Naive thymus-derived CD4-positive, alpha-beta T cell (primary cell): ENCODE results near the gene PLCG1. TPM values are rescaled to one million over a fixed set of nuclear protein-coding genes. Genes with fewer than 3 reads are reported as not detected.

ENCODE experiments used
- ATAC-seq: fragments of 150-1000 bp; cut with Tn5 transposase; 2 replicates; pipeline ENCODE4 v1.10.0; 2021; ENCODE audit warnings: mild to moderate bottlenecking, moderate library complexity
- CTCF ChIA-PET: fragments of 350-600 bp; sonication (Branson Sonifier 250); formaldehyde crosslinking; loops from one replicate; lab custom pipeline; 2021; ENCODE audit warnings: antibody characterized with exemption; lab: Charles Lee
- POLR2A ChIA-PET: fragments of 350-600 bp; sonication (Branson Sonifier 250); formaldehyde crosslinking; loops from one replicate; lab custom pipeline; 2021; ENCODE audit warnings: antibody characterized with exemption, inconsistent platforms; lab: Charles Lee
- DNase-seq, 9 donors: peaks; one replicate each; pipeline versions ENCODE4 v3.0.0 to v3.0.0-alpha.2; 2020 to 2022; ENCODE audit warnings: mixed read lengths in 1 of 9
- H3K27ac ChIP-seq: one replicate; pipeline ENCODE4 v1.7.0; 2013; ENCODE audit warnings: mild to moderate bottlenecking, low read depth, low read length, moderate library complexity
- H3K27me3 ChIP-seq, 2 donors: one replicate each; pipeline ENCODE4 v1.7.0; 2013; ENCODE audit warnings: low read length in 2 of 2, mild to moderate bottlenecking in 2 of 2, moderate library complexity in 2 of 2; ENCODE audit not compliant: control insufficient read depth in 2 of 2, insufficient read depth in 2 of 2
- H3K36me3 ChIP-seq, 3 experiments: 1 replicate in 2 of 3; 2 replicates in 1 of 3; pipeline ENCODE4 v1.7.0; 2013; ENCODE audit warnings: low read length in 3 of 3, mild to moderate bottlenecking in 3 of 3, moderate library complexity in 1 of 3; ENCODE audit not compliant: insufficient read depth in 3 of 3, control insufficient read depth in 2 of 3
- H3K4me1 ChIP-seq, 2 donors: one replicate each; pipeline ENCODE4 v1.7.0; 2013; ENCODE audit warnings: low read length in 2 of 2, mild to moderate bottlenecking in 2 of 2, moderate library complexity in 1 of 2; ENCODE audit not compliant: control insufficient read depth in 2 of 2, insufficient read depth in 2 of 2
- H3K4me3 ChIP-seq: 2 replicates; pipeline ENCODE4 v1.7.0; 2013; ENCODE audit warnings: mild to moderate bottlenecking, low read length
- H3K9me3 ChIP-seq, 3 experiments: 1 replicate in 2 of 3; 2 replicates in 1 of 3; pipeline ENCODE4 v1.7.0; 2013; ENCODE audit warnings: low read length in 3 of 3; ENCODE audit not compliant: control insufficient read depth in 2 of 3
- H3K27ac Mint-ChIP-seq, 9 donors: one replicate each; pipeline ENCODE4 v1.8.0; 2020 to 2022; ENCODE audit warnings: mixed read lengths in 9 of 9, mild to moderate bottlenecking in 8 of 9, moderate library complexity in 5 of 9, inconsistent platforms in 2 of 9
- H3K27me3 Mint-ChIP-seq, 5 donors: one replicate each; pipeline ENCODE4 v1.8.0; 2021 to 2022; ENCODE audit warnings: mixed read lengths in 5 of 5, mild to moderate bottlenecking in 1 of 5
- H3K36me3 Mint-ChIP-seq, 5 donors: one replicate each; pipeline ENCODE4 v1.8.0; 2020 to 2022; ENCODE audit warnings: mixed read lengths in 5 of 5, mild to moderate bottlenecking in 3 of 5, inconsistent platforms in 1 of 5
- H3K4me1 Mint-ChIP-seq, 7 donors: one replicate each; pipeline ENCODE4 v1.8.0; 2020 to 2022; ENCODE audit warnings: mixed read lengths in 7 of 7, mild to moderate bottlenecking in 3 of 7, inconsistent platforms in 1 of 7
- H3K4me3 Mint-ChIP-seq, 10 donors: one replicate each; pipeline ENCODE4 v1.8.0; 2020 to 2022; ENCODE audit warnings: mild to moderate bottlenecking in 10 of 10, mixed read lengths in 10 of 10, moderate library complexity in 6 of 10, inconsistent platforms in 2 of 10
- H3K9me3 Mint-ChIP-seq, 11 donors: one replicate each; pipeline ENCODE4 v1.8.0; 2020 to 2022; ENCODE audit warnings: mixed read lengths in 11 of 11, mild to moderate bottlenecking in 4 of 11, inconsistent platforms in 1 of 11, moderate library complexity in 1 of 11
- intact Hi-C, 2 donors: fragments of 100-400 bp; cut with micrococcal nuclease; formaldehyde crosslinking; loops; one replicate each; pipeline ENCODE4 v1.15.1; 2023
- polyA plus RNA-seq, 2 donors: library from polyadenylated mRNA; unstranded; fragments of 300-500 nt; fragmentation: Illumina TruSeq; gene quantifications; one replicate each; pipeline ENCODE4 v1.2.3, GENCODE V29; 2021
- total RNA-seq, 6 experiments: library from RNA in 5 of 6; stranded (reverse) in 5 of 6; gene quantifications; 1 replicate in 5 of 6; 2 replicates in 1 of 6; pipeline ENCODE4 v1.2.3 and lab custom pipeline; 2021 to 2026

Gene PLCG1
- total and polyA plus RNA-seq, 7 experiments from 2014 or later = 36.9 to 559 (median 369) TPM

DNA sequence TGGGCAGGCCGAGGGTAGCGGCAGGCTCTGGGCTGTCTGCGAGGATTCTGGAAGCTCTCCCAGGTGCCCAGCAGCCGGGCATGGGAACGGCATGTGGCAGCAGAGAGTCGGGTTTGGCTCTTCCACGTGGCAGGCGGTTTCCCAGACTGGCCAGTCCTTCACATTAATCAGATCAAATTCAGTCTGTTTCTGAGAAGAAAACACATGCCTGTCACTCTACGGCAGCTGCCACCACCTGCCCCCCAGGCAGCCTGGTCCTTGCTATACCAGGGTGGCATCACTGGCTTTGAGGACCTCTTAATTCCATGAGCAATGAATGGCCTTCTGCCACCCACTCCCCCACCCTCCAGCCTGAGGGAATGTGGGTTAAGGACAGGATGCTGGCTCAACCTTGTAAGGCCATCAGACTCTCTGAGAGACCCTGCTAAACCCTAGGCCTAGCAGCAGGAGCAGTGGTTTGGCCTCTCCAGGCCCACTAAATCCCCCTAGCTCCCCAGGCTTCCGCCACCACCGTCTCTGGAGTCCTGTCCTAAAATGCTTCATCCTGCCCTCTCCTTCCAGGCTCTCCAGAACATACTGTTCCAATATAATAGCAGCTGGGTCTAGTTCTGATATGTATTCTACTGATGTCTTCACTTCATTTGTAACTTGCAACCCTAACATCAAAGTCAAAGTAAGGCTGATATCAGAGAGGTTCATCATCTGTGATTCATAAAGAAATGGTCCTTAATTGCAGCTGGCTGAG is 47.8 kb downstream of the PLCG1 start:
- H3K27ac Mint-ChIP-seq = peak overlapping the region in 4 of 9 donors; percentile 32 to 75 (median 56)
- peaks cover 0 to 3% (median 0%) of the 10 kb centered on the region in 11 donors for H3K9me3 Mint-ChIP-seq
- peaks cover 4 to 33% (median 15%) of the 10 kb centered on the region in 7 donors for H3K4me1 Mint-ChIP-seq
- POLR2A ChIA-PET = no interaction called here
- H3K27me3 Mint-ChIP-seq = no peaks in the 10 kb centered on the region
- ATAC-seq = no peak
- H3K4me1 ChIP-seq = no peaks in the 10 kb centered on the region
- intact Hi-C loops = no loop called here
- no peak overlapping the region for H3K4me3 Mint-ChIP-seq
- H3K36me3 Mint-ChIP-seq = peaks cover 0 to 9% (median 3%) of the 10 kb centered on the region in 5 donors
- no peaks in the 10 kb centered on the region for H3K9me3 ChIP-seq
- CTCF ChIA-PET = no interaction called here
- no peaks in the 10 kb centered on the region for H3K36me3 ChIP-seq
- H3K27me3 ChIP-seq = no peaks in the 10 kb centered on the region
- H3K27ac ChIP-seq = no peak overlapping the region
- H3K4me3 ChIP-seq = no peak overlapping the region
- no peak for DNase-seq

DNA sequence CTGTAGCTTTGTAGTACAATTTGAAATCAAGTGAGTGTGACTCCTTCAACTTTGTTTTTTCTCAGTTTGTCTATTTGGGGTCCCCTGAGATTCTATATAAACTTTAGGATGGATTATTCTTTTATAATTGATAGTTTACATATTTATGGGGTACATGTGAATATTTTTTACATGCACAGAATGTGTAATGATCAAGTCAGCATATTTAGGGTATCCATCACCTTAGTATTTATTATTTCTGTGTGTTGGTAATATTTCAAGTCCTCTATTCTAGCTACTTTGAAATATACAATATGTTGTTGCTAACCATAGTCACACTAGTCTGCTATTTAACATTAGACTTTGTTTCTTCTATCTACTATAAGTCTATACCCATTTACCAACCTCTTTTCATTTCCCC is 50.3 kb downstream of the PLCG1 start:
- ChIA-PET POLR2A (no interaction called here), CTCF (interaction anchor here (0.6 kb wide), 1 partner anchor 55 kb away, joined by 6 read pairs; no protein-coding TSS in a partner anchor)
- DNase-seq = no peak
- ATAC-seq = no peak
- H3K27me3 ChIP-seq = no peaks in the 10 kb centered on the region
- Mint-ChIP-seq H3K9me3 (peaks cover 0 to 17% (median 9%) of the 10 kb centered on the region in 11 donors), H3K36me3 (peaks cover 14 to 23% (median 16%) of the 10 kb centered on the region in 5 donors), H3K4me1 (peaks cover 2 to 19% (median 5%) of the 10 kb centered on the region in 7 donors), H3K27ac (peak overlapping the region in 1 of 9 donors; percentile 74), H3K4me3 (no peak overlapping the region), H3K27me3 (no peaks in the 10 kb centered on the region)
- no peaks in the 10 kb centered on the region for H3K9me3 ChIP-seq
- H3K27ac ChIP-seq = no peak overlapping the region
- intact Hi-C loops = no loop called here
- no peak overlapping the region for H3K4me3 ChIP-seq
- no peaks in the 10 kb centered on the region for H3K4me1 ChIP-seq
- H3K36me3 ChIP-seq = peaks cover 0 to 6% (median 0%) of the 10 kb centered on the region in 3 experiments

DNA sequence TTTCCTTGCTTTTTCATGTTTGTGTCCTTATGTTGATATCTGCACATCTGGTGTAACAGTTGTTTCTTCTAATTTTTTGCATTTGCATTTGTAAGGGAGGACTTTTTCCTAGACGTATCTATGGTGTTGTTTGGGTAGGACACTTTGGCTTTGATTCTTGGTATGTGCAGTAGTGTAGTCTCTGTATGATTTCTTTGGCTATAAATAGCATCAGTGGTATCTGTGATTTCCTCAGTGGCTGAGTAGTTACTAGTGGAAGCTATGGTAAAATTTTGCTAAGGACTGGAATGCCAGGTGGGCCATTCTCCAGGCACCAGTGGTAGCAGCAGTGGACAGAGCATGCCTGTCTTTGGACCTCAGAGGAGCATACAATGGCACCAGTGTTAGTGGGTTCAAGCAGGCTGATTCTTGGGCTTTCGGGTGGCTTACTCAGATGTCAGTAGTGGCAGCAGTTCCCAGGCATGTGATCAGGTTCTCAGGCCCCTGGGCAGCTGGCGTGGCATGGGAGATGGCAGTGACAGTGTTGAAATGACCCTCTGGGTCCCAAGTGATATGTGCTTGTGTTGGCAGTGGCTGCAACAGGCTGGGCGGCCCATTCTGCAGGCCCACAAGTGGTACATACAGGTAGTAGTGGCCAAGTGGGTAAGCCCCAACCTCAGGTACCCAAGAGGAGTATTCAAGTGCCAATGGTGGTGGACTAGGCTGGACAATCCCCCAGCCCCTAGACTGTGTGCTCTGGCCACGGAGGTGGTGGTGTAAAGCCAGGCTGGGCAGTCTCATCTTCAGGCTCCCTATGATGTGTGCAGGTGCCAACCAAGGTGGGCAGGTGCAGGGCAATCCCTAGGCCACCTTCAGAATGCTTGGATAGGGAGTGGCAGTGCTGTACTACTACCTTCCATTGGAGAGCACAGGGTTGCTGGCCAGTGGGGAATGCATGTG is 54.5 kb downstream of the PLCG1 start:
- DNase-seq (no peak), ATAC-seq (no peak)
- intact Hi-C loops = no loop called here
- no peaks in the 10 kb centered on the region for H3K4me1 ChIP-seq
- no peaks in the 10 kb centered on the region for H3K27me3 Mint-ChIP-seq
- CTCF ChIA-PET = interaction anchor here (0.9 to 1.1 kb wide), 2 partner anchors 10 to 30 kb away, joined by 3 to 4 read pairs; no protein-coding TSS in a partner anchor
- no peaks in the 10 kb centered on the region for H3K9me3 ChIP-seq
- H3K36me3 Mint-ChIP-seq = peaks cover 19 to 46% (median 29%) of the 10 kb centered on the region in 5 donors
- H3K4me3 Mint-ChIP-seq = no peak overlapping the region
- H3K27ac ChIP-seq = no peak overlapping the region
- peaks cover 0 to 8% (median 0%) of the 10 kb centered on the region in 3 experiments for H3K36me3 ChIP-seq
- no peak overlapping the region for H3K4me3 ChIP-seq
- POLR2A ChIA-PET = no interaction called here
- H3K27ac Mint-ChIP-seq = peak overlapping the region in 1 of 9 donors; percentile 29
- peaks cover 0 to 2% of the 10 kb centered on the region in 2 donors for H3K27me3 ChIP-seq
- H3K9me3 Mint-ChIP-seq = peaks cover 0 to 25% (median 9%) of the 10 kb centered on the region in 11 donors
- H3K4me1 Mint-ChIP-seq = peaks cover 0 to 13% (median under 1%) of the 10 kb centered on the region in 7 donors

DNA sequence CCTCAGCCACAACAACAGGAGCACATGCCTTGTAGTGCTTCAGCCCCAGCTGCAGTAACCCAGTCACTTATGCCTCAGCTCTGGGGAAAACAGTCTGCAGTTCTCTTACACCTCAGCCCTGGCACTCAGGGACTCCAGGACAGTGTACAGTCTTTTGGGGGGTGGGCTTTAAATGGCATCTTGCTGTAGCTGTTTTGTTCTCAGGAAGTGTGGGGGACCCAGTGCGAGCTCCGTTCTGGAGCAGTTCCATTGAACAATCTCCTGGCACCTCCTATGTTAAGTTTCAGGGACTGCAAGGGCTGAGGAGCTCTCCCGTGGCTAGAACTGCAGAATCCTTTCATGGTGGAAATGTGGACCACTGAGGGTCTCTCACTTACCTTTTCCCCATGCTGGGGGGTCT is 55.2 kb downstream of the PLCG1 start:
- H3K9me3 Mint-ChIP-seq = peaks cover 0 to 25% (median 9%) of the 10 kb centered on the region in 11 donors
- Histone ChIP-seq H3K4me3 (no peak overlapping the region), H3K4me1 (no peaks in the 10 kb centered on the region), H3K27ac (no peak overlapping the region), H3K9me3 (no peaks in the 10 kb centered on the region), H3K36me3 (peaks cover 0 to 8% (median 0%) of the 10 kb centered on the region in 3 experiments), H3K27me3 (peaks cover 0 to 2% of the 10 kb centered on the region in 2 donors)
- CTCF ChIA-PET = interaction anchor here (0.9 to 1.1 kb wide), 3 partner anchors 9 to 39 kb away, joined by 3 to 4 read pairs (median 4); no protein-coding TSS in a partner anchor
- no peak for DNase-seq
- ATAC-seq = no peak
- no peak overlapping the region for H3K4me3 Mint-ChIP-seq
- peaks cover 0 to 13% (median 0%) of the 10 kb centered on the region in 7 donors for H3K4me1 Mint-ChIP-seq
- no peaks in the 10 kb centered on the region for H3K27me3 Mint-ChIP-seq
- POLR2A ChIA-PET = no interaction called here
- H3K36me3 Mint-ChIP-seq = peaks cover 21 to 51% (median 29%) of the 10 kb centered on the region in 5 donors
- intact Hi-C loops = no loop called here
- H3K27ac Mint-ChIP-seq = peak overlapping the region in 1 of 9 donors; percentile 6

- no peaks in the 10 kb centered on the region for H3K27me3 Mint-ChIP-seq
- no peak for ATAC-seq
These were observed 59.4 kb downstream of the PLCG1 start for GRCh38 chr20:41196653-41197225.

GRCh38 chr20:41198443-41198842 is 61.1 kb downstream of the PLCG1 start:
- intact Hi-C loops = no loop called here
- ATAC-seq (no peak), DNase-seq (no peak)
- ChIA-PET CTCF (no interaction called here), POLR2A (no interaction called here)
- Mint-ChIP-seq H3K36me3 (peaks cover 8 to 70% (median 45%) of the 10 kb centered on the region in 5 donors), H3K4me3 (no peak overlapping the region), H3K9me3 (peaks cover 0 to 22% (median 11%) of the 10 kb centered on the region in 11 donors), H3K27me3 (no peaks in the 10 kb centered on the region), H3K27ac (no peak overlapping the region), H3K4me1 (peaks cover 0 to 13% (median 5%) of the 10 kb centered on the region in 7 donors)
- Histone ChIP-seq H3K9me3 (no peaks in the 10 kb centered on the region), H3K36me3 (peaks cover 0 to 5% (median 0%) of the 10 kb centered on the region in 3 experiments), H3K27me3 (peaks cover 0 to 2% of the 10 kb centered on the region in 2 donors), H3K4me1 (no peaks in the 10 kb centered on the region), H3K4me3 (no peak overlapping the region), H3K27ac (no peak overlapping the region)

More at GRCh38 chr20:41196653-41197225, 59.4 kb downstream of the PLCG1 start:
- H3K4me3 ChIP-seq = no peak overlapping the region
- no peak overlapping the region for H3K4me3 Mint-ChIP-seq
- peaks cover 0 to 32% (median 11%) of the 10 kb centered on the region in 11 donors for H3K9me3 Mint-ChIP-seq
- peaks cover 0 to 8% (median 0%) of the 10 kb centered on the region in 3 experiments for H3K36me3 ChIP-seq
- H3K4me1 ChIP-seq = no peaks in the 10 kb centered on the region
- DNase-seq = no peak
- H3K27ac Mint-ChIP-seq = no peak overlapping the region
- CTCF ChIA-PET = interaction anchor here (0.6 to 1.1 kb wide), 2 partner anchors 7 to 252 kb away, joined by 3 to 5 read pairs; no protein-coding TSS in a partner anchor
- peaks cover 9 to 65% (median 40%) of the 10 kb centered on the region in 5 donors for H3K36me3 Mint-ChIP-seq
- peaks cover 0 to 13% (median 0%) of the 10 kb centered on the region in 7 donors for H3K4me1 Mint-ChIP-seq
- POLR2A ChIA-PET = interaction anchor here (1.0 to 1.1 kb wide), 2 partner anchors 17 to 36 kb away, joined by 3 read pairs; no protein-coding TSS in a partner anchor
- H3K27me3 ChIP-seq = peaks cover 0 to 2% of the 10 kb centered on the region in 2 donors
- no peaks in the 10 kb centered on the region for H3K9me3 ChIP-seq
- H3K27ac ChIP-seq = no peak overlapping the region
- intact Hi-C loops = no loop called here
